Fibroblast of lung (primary cell): ENCODE data around the gene MORN3. TPM values are rescaled to one million over a fixed set of nuclear protein-coding genes. Genes with fewer than 3 reads are reported as not detected.

ENCODE experiments used
- DNase-seq, 2 donors: peaks; one replicate each; pipeline versions ENCODE4 v3.0.0 to v3.0.0-alpha.2; 2010; ENCODE audit warnings: low read depth in 2 of 2
- H2AFZ ChIP-seq: 2 replicates; pipeline ENCODE4 v1.5.1; 2012; ENCODE audit warnings: low read length, control low read depth, inconsistent platforms
- H3K27ac ChIP-seq: 2 replicates; pipeline ENCODE4 v1.5.1; 2011; ENCODE audit warnings: low read length, control low read depth; ENCODE audit not compliant: insufficient read depth
- H3K27me3 ChIP-seq: 2 replicates; pipeline ENCODE4 v1.5.1; 2011; ENCODE audit warnings: mild to moderate bottlenecking, low read length; ENCODE audit not compliant: control insufficient read depth, insufficient read depth
- H3K36me3 ChIP-seq: 2 replicates; pipeline ENCODE4 v1.5.1; 2011; ENCODE audit warnings: low read length; ENCODE audit not compliant: control insufficient read depth, insufficient read depth
- H3K4me1 ChIP-seq: 2 replicates; pipeline ENCODE4 v1.5.1; 2011; ENCODE audit warnings: low read length; ENCODE audit not compliant: control insufficient read depth, insufficient read depth; ENCODE audit errors: extremely low read depth
- H3K4me2 ChIP-seq: 2 replicates; pipeline ENCODE4 v1.5.1; 2011; ENCODE audit warnings: low read length, control low read depth; ENCODE audit not compliant: insufficient read depth; ENCODE audit errors: extremely low read depth
- H3K4me3 ChIP-seq, 4 experiments: fragments of 200-600 bp in 1 of 4; sonication (generic) in 1 of 4; replicated peaks in 1 of 4; 2 replicates each; pipeline ENCODE4 v1.5.1; 2011 to 2016; ENCODE audit warnings: low read length in 4 of 4, low read depth in 3 of 4, mild to moderate bottlenecking in 3 of 4, control low read depth in 2 of 4, inconsistent platforms in 1 of 4, mixed read lengths in 1 of 4; ENCODE audit not compliant: insufficient read depth in 1 of 4; ENCODE audit errors: control extremely low read depth in 1 of 4
- H3K79me2 ChIP-seq: 2 replicates; pipeline ENCODE4 v1.5.1; 2012; ENCODE audit warnings: mild to moderate bottlenecking, low read length, inconsistent platforms; ENCODE audit not compliant: control insufficient read depth, insufficient read depth
- H3K9ac ChIP-seq: 2 replicates; pipeline ENCODE4 v1.5.1; 2011; ENCODE audit warnings: mild to moderate bottlenecking, low read length, control low read depth; ENCODE audit not compliant: insufficient read depth
- H3K9me3 ChIP-seq: 2 replicates; pipeline ENCODE4 v1.5.1; 2012; ENCODE audit warnings: low read depth, low read length; ENCODE audit not compliant: control insufficient read depth, insufficient read depth
- H4K20me1 ChIP-seq: 2 replicates; pipeline ENCODE4 v1.5.1; 2011; ENCODE audit warnings: low read length; ENCODE audit not compliant: control insufficient read depth, insufficient read depth; ENCODE audit errors: extremely low read depth
- CTCF ChIP-seq, 2 donors: IDR thresholded peaks in 1 of 2; conservative IDR thresholded peaks in 1 of 2; 1 replicate in 1 of 2; 2 replicates in 1 of 2; pipeline ENCODE4 v1.5.1; 2011 to 2012; ENCODE audit warnings: low read length in 2 of 2, control low read depth in 1 of 2, inconsistent platforms in 1 of 2, low read depth in 1 of 2, mild to moderate bottlenecking in 1 of 2
- EZH2 ChIP-seq: IDR thresholded peaks from 2 replicates; pipeline ENCODE4 v1.5.1; 2012; ENCODE audit warnings: low read length, control low read depth, mild to moderate bottlenecking; ENCODE audit errors: missing control alignments
- polyA plus RNA-seq, 2 donors: library from polyadenylated mRNA; depleted of rRNA in 1 of 2; stranded (reverse) in 1 of 2; unstranded in 1 of 2; fragments of >200 nt; gene quantifications; 2 replicates each; pipeline ENCODE4 v1.2.1, GENCODE V29; 2011 to 2012; ENCODE audit warnings: missing spikeins in 1 of 2
- total RNA-seq: library from RNA; depleted of rRNA; stranded (reverse); fragments of >200 nt; gene quantifications from 2 replicates; pipeline ENCODE4 v1.2.1, GENCODE V29; 2014

MORN3 gene
- total and polyA plus RNA-seq, 2 donors (not counting 1 experiment from before 2014, with no cell fraction given): 0.61 to 0.83 TPM

- H4K20me1 ChIP-seq: no peaks in the 10 kb centered on the region
- no peaks in the 10 kb centered on the region for H3K9me3 ChIP-seq
- no peaks in the 10 kb centered on the region for H3K27me3 ChIP-seq
- H3K4me3 ChIP-seq: no peak overlapping the region
- no peak overlapping the region for H3K9ac ChIP-seq
- TF ChIP-seq CTCF (conservative IDR thresholded peaks at IDR 0.05 in 1 of 2, IDR thresholded peaks at IDR 0.05 in 1 of 2; ENCODE audit: low read depth in 1 of 2, low read length in 2 of 2) (no peak), EZH2 (no peak)
- DNase-seq: peak in 1 of 2 donors; percentile 53
- H3K4me2 ChIP-seq: no peak overlapping the region
- no peak overlapping the region for H3K27ac ChIP-seq
- no peak overlapping the region for H2AFZ ChIP-seq
- H3K79me2 ChIP-seq: peaks cover 33% of the 10 kb centered on the region
- H3K36me3 ChIP-seq: no peaks in the 10 kb centered on the region
- H3K4me1 ChIP-seq: peaks cover 11% of the 10 kb centered on the region
Observed at GRCh38 chr12:121632069-121632970, 37.1 kb downstream of the MORN3 start.

GRCh38 chr12:121630791-121631355 is 38.6 kb downstream of the MORN3 start:
- Histone ChIP-seq H3K79me2 (peaks cover 33% of the 10 kb centered on the region), H3K27ac (no peak overlapping the region), H3K4me3 (no peak overlapping the region)

More at GRCh38 chr12:121630791-121631355, 38.6 kb downstream of the MORN3 start:
- Histone ChIP-seq H3K27me3 (no peaks in the 10 kb centered on the region), H3K4me1 (peaks cover 13% of the 10 kb centered on the region), H3K9ac (no peak overlapping the region), H3K9me3 (no peaks in the 10 kb centered on the region), H3K4me2 (no peak overlapping the region), H2AFZ (no peak overlapping the region), H3K36me3 (no peaks in the 10 kb centered on the region), H4K20me1 (no peaks in the 10 kb centered on the region)
- TF ChIP-seq EZH2 (no peak), CTCF (conservative IDR thresholded peaks at IDR 0.05 in 1 of 2, IDR thresholded peaks at IDR 0.05 in 1 of 2; ENCODE audit: low read depth in 1 of 2, low read length in 2 of 2) (no peak)
- no peak for DNase-seq
